Fibroblast of gingiva (primary cell): ENCODE measurements around the gene SEMA6A.

Experiments
- DNase-seq: peaks from one replicate; pipeline ENCODE4 v3.0.0-alpha.2; 2011; ENCODE audit warnings: low read depth

The SEMA6A gene

DNA sequence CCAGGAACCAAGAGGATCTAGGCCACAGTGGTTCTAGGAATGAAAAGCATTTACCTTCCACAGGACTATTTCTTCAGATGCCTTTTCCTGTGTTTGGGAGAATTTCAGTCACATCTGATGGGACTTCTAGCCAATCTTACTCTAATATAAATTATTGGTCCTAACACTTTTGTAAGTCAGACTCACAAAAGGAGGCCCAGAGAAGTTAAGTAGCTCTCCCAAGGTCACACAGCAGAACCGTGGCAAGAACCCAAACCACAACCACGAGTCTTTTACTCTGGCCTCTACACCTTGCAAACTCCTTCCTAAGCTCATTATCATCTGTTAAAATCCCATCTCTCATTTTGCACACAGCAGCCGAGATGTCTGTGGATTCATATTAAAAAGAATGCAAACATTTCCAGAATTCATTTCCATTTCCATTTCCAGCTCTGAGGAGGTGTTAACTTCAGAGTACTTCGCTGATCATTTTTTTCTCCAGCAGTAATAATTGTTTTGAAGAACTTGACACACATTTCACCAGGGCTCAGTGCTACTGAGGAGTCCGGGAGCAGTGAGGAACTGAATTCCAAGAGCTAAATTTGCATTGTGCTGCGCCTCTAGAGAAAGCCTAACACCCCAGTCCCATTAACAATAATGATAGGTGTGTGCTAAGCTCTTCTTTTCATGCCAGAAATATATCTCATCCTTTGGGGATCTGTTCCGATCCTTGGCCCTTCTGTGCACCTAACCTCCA is 168.1 kb downstream of the SEMA6A start:
- DNase-seq = no peak

GRCh38 chr5:116404792-116405191 is 169.8 kb downstream of the SEMA6A start:
- DNase-seq = no peak

GRCh38 chr5:116404016-116404415 is 170.6 kb downstream of the SEMA6A start:
- DNase-seq = no peak

DNA sequence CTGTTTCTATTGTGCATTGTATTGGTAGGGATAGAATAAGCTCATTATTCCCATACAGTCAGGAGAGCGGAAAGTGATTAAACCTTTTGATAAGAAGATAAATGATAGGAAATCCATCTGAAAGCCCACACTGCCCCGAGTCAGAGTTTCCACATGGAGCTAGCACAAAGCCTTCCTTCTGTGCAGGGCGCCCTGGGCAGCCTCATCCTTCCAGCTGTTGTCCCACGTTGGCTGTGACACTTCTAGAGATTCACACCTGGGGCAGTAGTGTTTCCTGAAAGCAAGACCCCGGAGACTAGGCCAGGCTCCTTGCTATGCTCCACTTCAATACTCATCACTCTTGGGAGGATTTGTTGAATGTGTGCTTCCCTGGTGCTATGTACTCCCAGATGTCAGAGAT is 172.4 kb downstream of the SEMA6A start:
- no peak for DNase-seq

DNA sequence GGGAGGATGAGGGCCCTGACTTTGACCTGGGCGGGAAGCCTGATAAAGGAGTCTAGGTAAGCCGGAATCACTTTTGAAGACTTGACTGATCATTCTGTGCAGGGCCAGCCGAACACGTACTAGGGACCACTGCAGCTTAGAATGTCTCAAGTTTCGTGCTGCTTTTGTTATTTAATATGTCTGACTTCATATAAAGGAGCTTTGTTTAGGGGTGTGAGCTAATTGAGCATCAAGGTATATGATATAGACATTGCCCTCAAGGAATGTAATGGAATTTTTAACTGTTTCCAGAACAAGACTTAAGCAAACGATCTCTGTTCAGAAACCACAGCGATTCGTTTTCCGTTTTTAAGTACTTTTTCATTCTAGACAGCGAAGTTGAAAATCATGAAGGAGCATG is 173.0 kb downstream of the SEMA6A start:
- DNase-seq = no peak

DNA sequence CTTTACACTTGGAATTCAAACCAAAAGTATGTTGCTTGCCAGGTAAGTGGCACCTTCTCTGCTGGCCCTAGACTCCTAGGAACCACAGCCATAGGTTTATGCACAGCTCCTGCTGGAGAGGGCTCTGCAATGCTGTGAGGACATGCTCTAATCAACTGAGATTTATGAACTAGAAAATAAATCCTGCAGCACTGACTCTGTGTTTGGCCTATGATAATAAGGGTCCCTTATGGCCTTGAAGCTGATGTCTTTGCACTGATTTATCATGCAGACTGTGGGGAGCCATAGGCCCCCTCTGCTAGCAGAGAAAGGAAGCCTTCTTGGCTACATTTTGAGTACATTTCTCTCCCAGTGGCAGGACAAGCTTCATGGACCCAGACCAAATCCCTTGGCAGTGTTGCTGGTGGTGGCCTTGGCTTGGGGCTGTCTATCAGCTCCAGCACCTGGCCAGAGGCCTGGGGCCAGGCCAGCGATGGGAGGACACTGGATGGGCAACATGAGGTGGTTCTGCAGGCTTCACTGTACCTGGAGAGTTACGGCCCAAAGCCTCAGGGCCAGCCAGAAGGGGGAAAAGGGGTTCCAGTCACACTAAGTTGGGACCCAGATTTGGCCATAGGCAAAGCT is 178.0 kb downstream of the SEMA6A start:
- DNase-seq = no peak

- DNase-seq = peak; percentile 12
Observed at GRCh38 chr5:116395631-116396203, 178.9 kb downstream of the SEMA6A start.

DNA sequence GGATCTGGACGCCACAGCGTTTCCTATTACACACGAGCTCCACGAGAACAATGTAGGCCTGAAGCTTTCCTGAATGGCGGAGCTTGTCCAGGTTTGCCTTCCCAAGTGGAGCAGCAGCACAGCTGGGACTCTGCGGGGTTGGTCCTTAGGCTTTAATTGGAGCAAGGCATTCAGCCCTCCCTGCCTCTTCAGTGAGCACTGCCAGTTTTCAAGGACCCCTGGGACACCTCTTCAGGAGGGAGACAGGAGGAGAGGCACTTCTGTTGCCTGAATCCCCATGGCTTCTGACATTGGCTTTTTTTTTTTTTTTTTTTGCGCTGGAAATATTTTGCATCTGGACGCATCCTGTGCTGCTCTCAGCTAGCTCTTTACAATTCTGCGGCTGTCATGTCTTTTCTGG is 179.4 kb downstream of the SEMA6A start:
- DNase-seq = no peak

DNA sequence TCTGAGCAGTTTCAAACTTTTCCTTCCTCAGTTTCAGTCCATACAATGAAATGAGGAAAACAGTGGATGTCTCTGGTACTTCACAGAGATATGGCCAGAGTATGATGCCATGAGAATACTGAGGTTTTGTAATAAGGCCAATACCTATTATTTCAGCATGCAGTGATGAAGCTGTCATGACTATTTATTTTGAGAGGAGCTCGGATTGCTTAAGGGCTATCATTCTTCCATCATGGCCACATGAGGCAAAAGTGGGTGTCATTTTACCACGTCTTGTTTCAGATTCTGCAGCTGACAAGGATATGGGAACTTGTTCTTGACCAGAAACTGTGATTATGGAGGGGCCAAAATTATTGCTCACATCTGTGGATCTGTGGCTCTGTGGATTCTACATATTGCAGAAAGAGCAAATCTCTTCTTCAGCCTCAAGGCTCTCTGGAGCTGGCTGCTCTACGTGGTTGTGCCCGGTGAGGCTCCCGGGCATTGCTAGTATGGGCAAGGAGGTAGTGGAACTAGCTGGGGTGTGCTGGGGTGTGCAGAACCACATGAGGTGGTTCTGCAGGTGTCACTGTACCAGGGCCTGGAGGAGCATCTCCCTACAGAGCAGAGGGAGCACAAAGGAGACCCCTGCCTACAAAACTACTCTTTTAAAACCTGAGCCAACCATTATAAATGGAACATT is 180.3 kb downstream of the SEMA6A start:
- peak; percentile 34 for DNase-seq
